Right renal pelvis (tissue), 4 donors: ENCODE data around the gene ADH4. TPM values are rescaled to one million over a fixed set of nuclear protein-coding genes. Genes with fewer than 3 reads are reported as not detected.
"Not testable (repeated sequence)": the region's sequence is repeated elsewhere in the genome, so short reads cannot be mapped to it uniquely, and the experiment has no call there.

ENCODE experiments used
- DNase-seq, 4 donors: peaks; one replicate each; pipeline ENCODE4 v3.0.0-alpha.2; 2013; ENCODE audit warnings: low read depth in 4 of 4, low spot score in 3 of 4, missing footprints in 1 of 4
- polyA plus RNA-seq, 4 donors: library from polyadenylated mRNA; unstranded; fragments of 120-200 nt; gene quantifications; one replicate each; pipeline ENCODE4 v1.2.1, GENCODE V29; 2013; ENCODE audit not compliant: insufficient read length in 4 of 4

ADH4 gene
- polyA plus RNA-seq, 4 donors: 0.24 to 0.97 (median 0.49) TPM

DNA sequence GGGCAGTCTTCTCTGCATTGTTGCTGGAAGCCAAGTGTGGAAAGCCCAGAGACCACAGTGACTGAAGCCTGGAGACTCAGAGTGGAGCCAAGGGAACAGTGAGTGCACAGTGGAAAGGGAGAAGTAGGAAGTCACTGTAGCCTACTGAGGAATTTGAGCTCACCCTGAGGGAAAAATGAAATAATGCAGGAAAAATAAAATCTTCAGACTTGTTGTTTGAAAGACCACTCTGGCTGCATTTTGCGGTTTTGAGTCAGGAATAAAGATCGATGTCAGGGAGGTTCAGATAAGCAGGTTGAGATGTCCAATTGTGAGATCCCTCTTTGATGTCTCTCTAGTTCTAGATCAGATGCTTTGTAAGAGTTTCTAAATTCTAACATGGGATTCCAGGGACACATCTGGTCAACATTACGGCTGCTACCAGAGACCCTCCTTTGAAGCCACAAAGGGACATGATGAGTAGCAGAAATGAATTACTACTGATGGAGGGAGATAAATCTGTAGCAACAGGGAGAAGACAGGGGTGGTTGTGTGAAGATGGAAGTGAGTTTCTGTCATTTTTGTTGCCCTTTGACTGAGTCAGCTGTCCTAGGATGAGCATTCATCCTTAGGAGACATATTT, 8.4 kb downstream of the ADH4 start:
- no peak for DNase-seq

DNA sequence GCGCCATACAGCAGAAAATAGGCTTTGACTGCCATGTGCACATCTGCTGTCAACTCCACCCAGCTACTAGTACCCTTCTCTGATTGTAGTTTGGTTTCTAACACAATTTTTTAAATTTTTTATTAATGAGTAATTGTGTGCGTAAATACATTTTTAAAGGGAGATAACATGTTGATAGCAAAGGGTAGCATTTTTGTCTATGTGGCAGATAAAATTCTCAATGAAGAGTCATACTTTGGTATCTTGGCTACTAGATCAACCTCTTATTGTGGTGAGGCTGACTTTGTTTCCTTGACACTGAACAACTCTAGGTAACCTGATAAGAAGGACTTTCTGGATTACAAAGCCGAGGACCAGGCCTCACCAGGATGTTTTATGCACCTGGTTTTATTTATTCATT, 9.5 kb downstream of the ADH4 start:
- DNase-seq: no peak

DNA sequence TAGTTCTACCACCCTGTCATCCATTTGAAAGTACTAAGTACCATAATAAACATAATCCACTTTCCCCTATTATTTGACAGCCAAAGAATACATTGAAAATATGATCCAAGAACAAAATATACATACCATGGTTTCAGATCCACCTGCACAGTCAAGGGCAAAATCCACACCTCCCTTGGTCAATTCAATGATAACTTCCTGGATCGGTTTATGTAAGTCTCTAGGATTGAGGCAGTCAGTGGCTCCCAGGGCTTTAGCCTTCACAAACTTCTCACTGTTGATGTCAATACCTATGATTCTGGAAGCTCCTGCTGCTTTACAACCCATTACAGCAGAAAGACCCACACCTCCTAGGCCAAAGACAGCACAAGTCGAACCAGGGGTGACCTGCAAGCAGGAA, 12.7 kb downstream of the ADH4 start:
- no peak for DNase-seq

DNA sequence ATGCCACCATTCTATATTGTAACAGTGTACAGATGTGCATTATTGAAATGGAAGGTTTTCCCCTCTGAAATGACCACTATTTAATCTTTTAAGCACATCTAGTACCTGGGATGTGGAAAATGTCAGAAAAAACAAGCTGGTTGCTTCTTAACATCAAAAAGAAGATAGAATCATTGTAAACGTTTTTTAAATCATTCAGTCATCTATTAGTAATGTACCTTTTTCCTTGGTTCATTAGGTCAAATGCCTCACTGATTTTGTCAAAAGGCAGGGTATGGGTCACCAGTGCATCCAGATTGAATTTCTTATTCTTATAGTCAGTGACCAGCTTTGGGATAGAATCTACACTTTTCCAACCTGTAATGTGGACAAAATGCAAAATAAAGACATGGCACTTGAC, 17.7 kb downstream of the ADH4 start:
- no peak for DNase-seq

DNA sequence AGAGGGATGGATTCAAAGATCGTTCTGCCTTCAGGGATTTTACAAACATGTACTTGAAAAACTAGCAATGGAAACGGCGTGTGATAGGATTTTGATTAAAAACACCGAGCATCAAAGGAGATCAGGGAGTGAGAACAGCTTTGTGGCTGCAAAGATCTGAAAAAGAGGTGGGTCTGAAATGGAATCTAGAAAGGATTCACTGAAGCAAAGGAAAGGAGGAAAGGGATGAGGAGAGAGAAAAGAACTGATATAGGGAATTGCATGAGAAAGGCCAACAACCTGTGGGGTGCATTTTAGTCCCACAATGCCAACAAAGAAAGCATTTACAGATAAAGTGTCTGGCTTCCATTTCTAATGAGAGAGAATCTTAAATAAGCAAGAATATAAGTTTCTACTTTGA, 23.1 kb downstream of the ADH4 start:
- DNase-seq: no peak

DNA sequence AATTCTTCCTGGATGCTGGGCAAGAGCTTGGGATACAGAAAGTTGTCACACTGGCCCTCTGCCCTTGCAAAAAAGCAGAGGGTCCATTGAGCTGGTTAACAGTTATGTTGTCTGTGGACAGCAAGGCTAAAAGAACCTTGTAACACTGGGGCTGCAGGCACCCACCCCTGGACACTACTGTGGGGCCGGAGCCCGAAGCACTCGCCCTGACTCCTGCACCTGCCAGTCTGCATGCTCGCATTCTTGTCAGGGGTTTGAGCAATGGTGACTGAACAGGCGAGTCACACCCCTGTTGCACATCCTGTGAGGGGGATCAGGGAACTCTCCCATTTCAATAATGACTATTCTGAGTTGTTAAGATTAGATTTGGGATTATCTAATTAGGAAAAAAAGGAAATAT, 23.6 kb downstream of the ADH4 start:
- DNase-seq: no peak

DNA sequence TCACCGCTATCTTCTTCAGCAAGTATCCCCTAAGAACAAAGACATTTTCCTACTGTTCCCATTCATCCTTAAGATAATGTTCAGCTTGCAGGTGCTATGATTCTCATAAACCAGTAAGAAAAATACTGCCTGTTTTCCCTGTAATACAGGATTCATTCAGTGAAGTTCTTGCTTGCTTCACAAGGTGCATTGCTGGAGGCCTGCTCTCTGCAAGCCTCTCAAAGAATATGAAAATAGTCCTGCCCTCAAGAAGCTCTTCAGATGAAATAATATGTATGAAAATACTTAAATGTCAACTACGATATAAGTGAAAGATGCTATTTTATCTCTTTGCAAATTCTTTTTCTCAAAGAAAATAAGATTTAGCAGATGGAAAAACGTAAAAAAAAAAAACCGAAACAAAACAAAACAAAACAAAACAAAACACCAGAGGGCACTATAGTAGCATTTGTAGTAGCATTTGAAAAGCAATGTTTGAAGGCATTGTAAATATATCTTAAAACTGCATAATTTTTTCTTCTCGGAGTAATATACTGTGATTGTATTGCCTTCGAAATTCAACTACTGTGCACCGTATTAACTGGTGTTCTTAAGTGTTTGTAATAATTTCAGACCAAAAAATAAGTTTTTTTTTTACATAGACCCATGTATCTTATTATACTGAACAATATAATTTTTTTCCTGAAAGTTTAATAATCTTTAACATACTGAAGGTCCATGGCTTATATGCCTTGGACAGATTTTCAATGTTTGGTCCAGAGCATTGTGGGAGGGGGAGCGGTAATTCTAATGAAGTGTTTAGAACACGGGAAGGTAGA, 26.0 kb downstream of the ADH4 start:
- peak in 1 of 4 donors; percentile 5 for DNase-seq

DNA sequence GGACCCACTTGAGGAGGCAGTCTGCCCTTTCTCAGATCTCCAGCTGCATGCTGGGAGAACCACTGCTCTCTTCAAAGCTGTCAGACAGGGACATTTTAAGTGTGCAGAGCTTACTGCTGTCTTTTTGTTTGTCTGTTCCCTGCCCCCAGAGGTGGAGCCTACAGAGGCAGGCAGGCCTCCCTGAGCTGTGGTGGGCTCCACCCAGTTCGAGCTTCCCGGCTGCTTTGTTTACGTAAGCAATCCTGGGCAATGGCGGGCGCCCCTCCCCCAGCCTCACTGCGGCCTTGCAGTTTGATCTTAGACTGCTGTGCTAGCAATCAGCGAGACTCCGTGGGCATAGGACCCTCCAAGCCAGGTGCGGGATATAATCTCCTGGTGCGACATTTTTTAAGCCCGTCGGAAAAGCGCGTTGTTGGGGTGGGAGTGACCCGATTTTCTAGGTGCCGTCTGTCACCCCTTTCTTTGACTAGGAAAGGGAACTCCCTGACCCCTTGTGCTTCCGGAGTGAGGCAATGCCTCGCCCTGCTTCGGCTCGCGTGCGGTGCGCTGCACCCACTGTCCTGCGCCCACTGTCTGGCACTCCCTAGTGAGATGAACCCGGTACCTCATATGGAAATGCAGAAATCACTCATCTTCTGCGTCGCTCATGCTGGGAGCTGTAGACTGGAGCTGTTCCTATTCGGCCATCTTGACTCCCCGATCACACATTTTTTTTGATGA, 26.8 kb downstream of the ADH4 start:
- DNase-seq: not testable (repeated sequence)

DNA sequence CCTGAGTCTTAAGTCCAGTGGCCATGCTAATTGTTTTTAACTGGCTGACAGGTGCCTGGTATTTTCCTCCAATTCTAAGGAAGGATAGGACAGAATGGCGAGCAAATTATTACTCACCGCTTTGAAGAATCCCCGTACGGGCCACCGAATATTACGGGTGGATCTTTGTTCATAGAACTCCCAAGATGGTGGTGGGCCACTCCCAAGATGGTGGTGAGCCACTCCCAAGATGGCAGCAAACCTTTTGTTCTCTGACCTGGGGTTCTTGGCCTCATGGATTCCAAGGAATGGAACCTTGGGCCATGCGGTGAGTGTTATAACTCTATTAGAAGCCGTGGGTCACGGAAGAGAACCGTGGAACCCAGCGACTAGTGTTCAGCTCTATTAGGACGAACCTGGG, 34.8 kb downstream of the ADH4 start:
- DNase-seq: not testable (repeated sequence)

DNA sequence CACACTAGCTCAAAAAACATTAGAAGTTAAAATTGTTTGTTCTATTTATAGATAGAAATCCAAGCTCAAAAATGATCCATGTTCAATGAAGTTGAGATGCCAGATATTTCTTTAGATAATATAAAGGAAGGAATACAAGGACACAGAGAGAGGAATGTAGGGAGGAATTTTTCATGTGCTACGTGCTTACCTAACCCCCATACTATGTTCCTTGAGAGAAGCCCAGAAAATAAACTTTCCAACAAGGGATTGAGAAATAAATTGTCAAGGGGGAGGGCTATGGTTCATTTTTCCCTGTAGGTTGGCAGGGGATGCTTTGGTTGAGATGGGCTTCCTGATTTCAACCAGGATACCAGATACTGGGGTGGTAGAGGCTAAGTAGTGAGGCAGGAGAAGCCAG, 39.9 kb downstream of the ADH4 start:
- DNase-seq: no peak

DNA sequence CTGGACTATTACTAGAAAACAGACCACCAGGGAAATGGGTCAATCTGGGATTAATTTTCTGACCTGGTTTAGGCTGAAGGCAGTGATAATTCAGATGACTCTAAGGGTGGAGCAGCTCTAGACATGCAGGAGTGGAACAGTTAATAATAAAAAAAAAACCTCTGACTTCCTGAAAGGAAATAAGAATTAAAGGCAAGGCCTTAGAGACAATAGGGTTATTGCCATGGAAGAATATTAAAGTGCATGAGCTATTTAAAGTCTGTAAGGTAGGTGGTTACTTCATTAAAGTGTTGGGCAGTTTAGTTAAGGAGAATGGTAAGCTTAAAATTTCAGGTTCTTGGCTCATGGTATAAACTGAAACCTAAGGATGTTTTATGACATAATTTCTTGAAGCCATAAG, 40.9 kb downstream of the ADH4 start:
- DNase-seq: no peak

DNA sequence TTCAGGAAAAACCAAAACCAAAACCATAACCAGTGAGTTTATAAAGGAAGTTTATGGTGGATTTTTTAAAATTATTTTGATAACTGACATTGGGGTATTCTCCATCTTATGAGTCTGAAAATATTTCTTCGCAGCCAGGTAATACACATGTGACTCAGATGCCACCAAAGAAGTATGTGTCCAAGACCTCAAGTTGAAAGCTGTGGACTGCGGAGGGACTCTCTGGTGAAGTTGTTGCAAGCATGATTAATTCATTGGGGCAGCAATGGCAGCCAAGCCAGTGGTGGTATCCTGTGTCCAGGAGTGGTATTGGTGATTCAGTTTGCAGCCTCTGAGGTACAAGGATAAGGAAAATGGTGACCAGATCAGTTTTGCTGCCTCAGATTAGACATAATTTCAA, 41.5 kb downstream of the ADH4 start:
- no peak for DNase-seq

DNA sequence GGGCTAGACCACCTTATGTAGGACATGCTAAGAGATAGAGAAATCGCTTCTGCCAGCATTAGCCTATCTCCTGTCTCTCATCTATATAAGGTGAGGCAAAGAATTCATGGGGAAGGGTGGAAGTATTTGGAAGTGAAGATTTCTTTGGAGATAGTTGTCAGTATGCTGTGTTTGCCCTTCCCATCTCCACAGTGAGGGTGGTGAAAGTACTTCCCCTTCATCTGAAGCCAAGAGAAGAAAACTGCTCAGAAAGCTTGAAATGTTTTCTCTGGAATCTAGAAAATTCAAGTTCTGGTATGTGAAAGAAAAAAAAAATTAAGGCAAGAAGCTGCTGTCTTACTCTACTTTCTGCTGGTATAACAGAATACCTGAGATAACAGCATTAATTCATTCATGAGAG, 43.2 kb downstream of the ADH4 start:
- DNase-seq: no peak

DNA sequence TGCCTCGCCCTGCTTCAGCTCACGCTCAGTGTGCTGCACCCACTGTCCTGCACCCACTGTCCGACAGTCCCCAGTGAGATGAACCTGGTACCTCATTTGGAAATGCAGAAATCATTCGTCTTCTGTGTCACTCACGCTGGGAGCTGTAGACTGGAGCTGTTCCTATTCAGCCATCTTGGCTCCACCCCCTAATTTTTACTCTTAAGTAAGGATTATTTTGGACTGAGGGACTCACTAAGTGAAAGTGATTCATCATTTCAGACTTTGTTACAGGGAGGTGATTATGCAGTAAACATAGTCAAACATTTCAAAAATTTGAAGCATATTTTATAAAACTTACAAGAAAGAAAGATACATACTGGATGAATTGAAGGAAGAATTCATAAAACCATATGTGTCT, 44.3 kb downstream of the ADH4 start:
- not testable (repeated sequence) for DNase-seq

DNA sequence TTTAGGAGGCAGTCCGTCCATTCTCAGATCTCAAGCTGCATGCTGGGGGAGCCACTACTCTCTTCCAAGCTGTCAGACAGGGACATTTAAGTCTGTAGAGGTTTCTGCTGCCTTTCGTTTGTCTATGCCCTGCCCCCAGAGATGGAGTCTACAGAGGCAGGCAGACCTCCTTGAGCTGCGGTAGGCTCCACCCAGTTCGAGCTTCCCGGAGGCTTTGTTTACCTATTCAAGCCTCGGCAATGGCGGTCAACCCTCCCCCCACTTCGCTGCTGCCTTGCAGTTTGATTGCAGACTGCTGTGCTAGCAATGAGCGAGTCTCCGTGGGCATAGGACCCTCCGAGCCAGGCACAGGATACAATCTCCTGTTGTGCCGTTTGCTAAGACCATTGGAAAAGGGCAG, 44.8 kb downstream of the ADH4 start:
- DNase-seq: no peak

DNA sequence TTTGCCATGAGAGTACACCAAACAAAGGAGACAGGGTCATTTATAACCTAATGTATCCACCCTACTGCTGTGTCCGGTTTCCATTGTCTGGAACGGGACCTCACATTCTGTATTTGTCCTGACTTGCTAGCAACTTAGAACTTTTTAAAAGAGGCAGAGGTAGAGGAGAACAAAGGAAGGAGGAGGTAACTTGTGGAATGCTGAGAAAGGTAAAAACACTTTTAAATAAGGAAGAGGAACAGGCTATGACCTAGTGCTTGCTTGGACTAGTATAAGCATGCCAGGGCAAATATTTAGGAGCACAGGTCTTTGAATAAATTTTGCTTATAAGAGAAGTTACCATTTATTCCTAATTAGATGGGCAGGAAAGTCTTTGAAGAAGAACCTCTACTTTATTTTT, 52.3 kb downstream of the ADH4 start:
- DNase-seq: not testable (repeated sequence)

DNA sequence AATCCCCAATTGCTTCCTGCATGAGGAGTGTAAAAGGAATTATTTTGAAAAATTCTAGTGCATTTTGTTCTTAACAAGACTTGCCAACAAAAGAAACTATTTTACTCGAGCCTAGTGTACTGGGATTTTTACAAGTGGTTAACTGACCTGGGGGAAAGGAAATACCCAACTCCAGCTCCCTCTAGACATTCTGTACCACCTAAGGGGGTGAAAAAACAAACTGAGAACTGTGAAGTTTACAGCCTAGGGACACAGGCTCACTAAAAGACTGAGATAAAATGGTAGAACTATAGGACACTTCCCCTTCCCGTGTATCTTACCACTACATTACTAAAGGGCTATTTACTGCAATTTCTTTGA, 52.9 kb downstream of the ADH4 start:
- no peak for DNase-seq

DNA sequence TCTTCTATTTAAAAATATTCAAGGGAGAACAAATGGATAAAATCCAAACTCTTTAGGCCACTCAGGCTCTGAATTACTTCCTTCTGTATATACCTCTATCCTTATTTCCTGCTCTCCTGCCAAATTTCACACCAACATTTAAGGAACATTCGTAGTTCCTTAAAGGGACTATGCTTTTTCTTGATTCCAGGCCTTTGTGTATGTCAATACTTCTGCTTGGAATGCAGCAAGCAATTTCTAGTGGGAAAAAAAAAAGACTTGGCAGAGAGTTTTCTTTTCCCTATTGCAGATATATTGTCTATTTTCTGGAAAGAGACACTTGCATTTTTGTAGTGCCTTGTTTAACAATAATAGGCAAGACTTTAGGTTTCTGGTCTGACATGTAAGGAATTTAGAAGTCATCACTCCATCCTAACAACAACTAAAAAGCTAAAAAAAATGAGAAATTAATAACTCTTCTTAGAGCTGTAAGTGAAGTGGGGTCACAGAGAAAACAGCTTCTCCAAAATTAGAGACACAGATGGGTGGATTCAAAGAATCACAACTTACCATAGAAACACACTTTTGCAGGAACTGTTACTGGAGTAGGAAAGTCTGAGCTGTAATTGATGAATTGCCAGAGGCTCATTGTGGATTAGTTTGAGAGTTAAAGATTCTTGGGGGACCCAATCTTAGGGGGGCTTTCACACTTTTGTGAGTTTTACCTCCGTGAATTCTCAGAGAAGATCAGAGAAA, 53.4 kb downstream of the ADH4 start:
- DNase-seq: no peak

DNA sequence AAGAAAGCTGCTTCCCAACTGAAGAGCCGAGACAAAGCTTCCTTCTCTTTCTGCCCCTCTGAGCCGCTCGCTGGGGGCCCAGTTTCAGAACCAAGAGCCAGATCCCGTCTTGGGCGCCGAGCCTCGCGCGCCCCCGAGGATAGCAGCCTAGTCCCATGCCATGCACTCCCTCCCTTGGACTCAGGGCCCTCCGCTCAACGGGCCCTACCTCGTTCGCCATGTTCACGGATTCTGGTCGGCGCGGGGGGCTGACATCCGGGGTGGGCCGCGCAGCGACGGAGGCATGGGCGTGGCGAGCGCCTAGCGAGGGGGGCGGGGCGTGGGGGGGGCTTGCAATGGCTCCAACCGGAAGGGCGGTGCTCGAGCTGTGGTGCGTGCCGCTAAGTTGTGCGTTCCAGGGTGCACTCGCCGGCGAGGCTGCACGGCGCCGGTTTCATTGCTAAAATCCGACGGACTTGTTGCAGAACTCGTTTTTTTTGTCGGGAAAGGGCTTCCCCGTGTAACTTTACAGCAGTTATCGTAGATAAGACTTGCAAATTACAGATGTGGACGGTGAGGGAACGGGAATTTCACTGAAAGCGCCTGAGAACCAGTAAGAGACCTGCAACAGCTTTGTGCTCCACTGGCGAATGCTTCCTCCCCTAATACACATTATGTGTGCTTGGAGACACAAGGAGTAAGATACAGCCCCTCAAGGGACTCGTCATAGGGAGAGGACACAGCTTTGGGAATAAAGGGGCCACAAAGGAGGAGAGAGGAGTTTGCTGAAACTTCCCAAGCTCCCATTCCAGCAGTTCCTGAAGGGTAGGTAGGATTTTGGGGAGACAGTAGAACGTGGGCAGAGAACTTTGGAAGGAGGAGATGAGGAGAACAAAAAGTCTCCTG, 55.4 kb downstream of the ADH4 start, which contains the start of gene ADH5:
Gene ADH5 (minus strand): TSS at position 308 of the 885 bp plus-strand sequence. CDS start 88 bp downstream, at position 220.
- peak; percentile 69 to 76 (median 72) for DNase-seq

DNA sequence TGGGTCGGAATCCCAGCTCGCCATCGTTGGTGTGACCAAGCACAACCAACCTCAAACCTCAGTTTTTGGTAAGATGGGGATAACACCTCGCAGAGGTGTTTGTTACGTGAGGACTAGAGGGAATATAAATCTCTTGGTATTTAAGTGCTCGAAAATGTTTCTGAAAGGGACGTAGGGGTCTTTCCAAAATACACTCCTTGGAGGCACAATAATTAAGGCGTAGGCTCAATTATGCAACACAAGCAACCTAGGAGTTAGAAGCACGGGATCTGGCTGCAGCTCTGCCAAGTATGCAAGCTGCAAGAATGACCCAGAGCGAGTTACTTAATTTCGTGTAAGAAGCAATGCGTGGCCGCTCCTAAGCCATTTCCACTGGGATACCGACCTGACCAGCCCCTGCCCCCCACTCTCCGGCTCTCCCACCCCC, 56.1 kb downstream of the ADH4 start:
- DNase-seq: peak; percentile 31 to 51 (median 42)
